Upper lobe of right lung (tissue), 1 donor: Measurements from ENCODE around the gene METTL1. TPM values are rescaled to one million over a fixed set of nuclear protein-coding genes. Genes with fewer than 3 reads are reported as not detected.

Experiments used
- ATAC-seq: fragments of 200-7000 bp; cut with Tn5 transposase; one replicate; pipeline ENCODE4 v1.9.1; 2020; ENCODE audit warnings: mild to moderate bottlenecking, moderate library complexity
- DNase-seq: peaks from one replicate; pipeline ENCODE4 v3.0.0-alpha.2; 2020
- H3K27ac ChIP-seq: fragments of 200-600 bp; one replicate; pipeline ENCODE4 v1.8.0; 2022
- H3K27me3 ChIP-seq: fragments of 200-600 bp; one replicate; pipeline ENCODE4 v1.8.0; 2022; ENCODE audit warnings: mild to moderate bottlenecking
- H3K36me3 ChIP-seq: fragments of 200-600 bp; one replicate; pipeline ENCODE4 v1.8.0; 2022
- H3K4me1 ChIP-seq: fragments of 200-600 bp; one replicate; pipeline ENCODE4 v1.8.0; 2022
- H3K4me3 ChIP-seq: fragments of 200-600 bp; one replicate; pipeline ENCODE4 v1.8.0; 2022; ENCODE audit warnings: mild to moderate bottlenecking
- H3K9me3 ChIP-seq: fragments of 200-600 bp; one replicate; pipeline ENCODE4 v1.8.0; 2022
- CTCF ChIP-seq: fragments of 200-600 bp; IDR thresholded peaks from one replicate; pipeline ENCODE4 v1.8.0; 2022; ENCODE audit warnings: antibody characterized with exemption
- intact Hi-C: fragments of 100-400 bp; cut with DNase I; formaldehyde crosslinking; loops from one replicate; pipeline ENCODE4 v1.11.0; 2022
- total RNA-seq: library from RNA; stranded (reverse); fragmentation: NEBNext Ultra II Directional; extraction: Animal tissue kit (Norgen Biotek cat#: 25700); gene quantifications from one replicate; pipeline ENCODE4 v1.2.1, GENCODE V29; 2021
- donor health status: DM: no; HTN: yes; CAD: no; lungs with severe emphysema.

The METTL1 gene
- total RNA-seq, 1 donor from 2014 or later, result 26.9 TPM

- H3K27me3 ChIP-seq, result no peaks in the 10 kb centered on the region
- no peak for ATAC-seq
- intact Hi-C loops, result no loop called here
- H3K36me3 ChIP-seq, result peaks cover 39% of the 10 kb centered on the region
- H3K9me3 ChIP-seq, result no peaks in the 10 kb centered on the region
- no peak for DNase-seq
- H3K27ac ChIP-seq, result peak overlapping the region; percentile 74
- peaks cover 18% of the 10 kb centered on the region for H3K4me1 ChIP-seq
- H3K4me3 ChIP-seq, result peak overlapping the region; percentile 95
- no peak for TF ChIP-seq CTCF
Measured at GRCh38 chr12:57783466-57783801, 11.5 kb upstream of the METTL1 start.

- ATAC-seq (peak; percentile 99), DNase-seq (peak; percentile 98)
- H3K4me1 ChIP-seq, result peaks cover 18% of the 10 kb centered on the region
- TF ChIP-seq CTCF, result peak; percentile 92
- peak within 1 kb of the TSS; percentile 95 for H3K4me3 ChIP-seq
- peak within 1 kb of the TSS; percentile 74 for H3K27ac ChIP-seq
- no peaks in the 10 kb centered on the region for H3K27me3 ChIP-seq
- H3K9me3 ChIP-seq, result no peaks in the 10 kb centered on the region
- peaks cover 33% of the 10 kb centered on the region for H3K36me3 ChIP-seq
- intact Hi-C loops, result no loop called here
Measured at GRCh38 chr12:57782608-57783465, 10.9 kb upstream of the METTL1 start, which contains the start of gene TSFM. TSS of gene TSFM (plus strand) at chr12:57782787. CDS start at chr12:57782802, 15 bp downstream.

GRCh38 chr12:57782243-57782607 is 10.3 kb upstream of the METTL1 start:
- intact Hi-C loops, result no loop called here
- Histone ChIP-seq H3K4me3 (peak overlapping the region; percentile 95), H3K4me1 (peaks cover 18% of the 10 kb centered on the region), H3K9me3 (no peaks in the 10 kb centered on the region), H3K27me3 (no peaks in the 10 kb centered on the region), H3K27ac (peak overlapping the region; percentile 74), H3K36me3 (peaks cover 27% of the 10 kb centered on the region)
- DNase-seq (no peak), ATAC-seq (no peak)
- TF ChIP-seq CTCF, result no peak

- TF ChIP-seq CTCF, result no peak
- peaks cover 18% of the 10 kb centered on the region for H3K4me1 ChIP-seq
- intact Hi-C loops, result no loop called here
- peaks cover 22% of the 10 kb centered on the region for H3K36me3 ChIP-seq
- ATAC-seq (no peak), DNase-seq (no peak)
- H3K27ac ChIP-seq, result peak overlapping the region; percentile 74
- no peaks in the 10 kb centered on the region for H3K9me3 ChIP-seq
- no peaks in the 10 kb centered on the region for H3K27me3 ChIP-seq
- no peak overlapping the region for H3K4me3 ChIP-seq
Measured at GRCh38 chr12:57781801-57782200, 9.9 kb upstream of the METTL1 start.

GRCh38 chr12:57781244-57781643 is 9.3 kb upstream of the METTL1 start:
- ATAC-seq, result no peak
- Histone ChIP-seq H3K27ac (peak overlapping the region; percentile 0), H3K27me3 (no peaks in the 10 kb centered on the region), H3K36me3 (peaks cover 17% of the 10 kb centered on the region), H3K9me3 (no peaks in the 10 kb centered on the region), H3K4me1 (peaks cover 18% of the 10 kb centered on the region), H3K4me3 (no peak overlapping the region)
- intact Hi-C loops, result no loop called here
- DNase-seq, result no peak
- no peak for TF ChIP-seq CTCF
